T1000 (cell line): ENCODE results near the gene CAMSAP3.

Source experiments
- DNase-seq: peaks from one replicate; lab custom pipeline; 2025; ENCODE audit warnings: mixed read lengths; lab: John Stamatoyannopoulos, UW

CAMSAP3 gene

GRCh38 chr19:7650148-7650547 lies 54.5 kb downstream of the CAMSAP3 start:
- DNase-seq = no peak

- peak; percentile 68 for DNase-seq
Observed at GRCh38 chr19:7652061-7652641, 56.5 kb downstream of the CAMSAP3 start.

GRCh38 chr19:7654401-7654800 lies 58.7 kb downstream of the CAMSAP3 start:
- DNase-seq = no peak

- DNase-seq = no peak
Observed at GRCh38 chr19:7655581-7655980, 59.9 kb downstream of the CAMSAP3 start.

GRCh38 chr19:7657131-7657751 lies 61.6 kb downstream of the CAMSAP3 start:
- DNase-seq = no peak

- no peak for DNase-seq
Observed at GRCh38 chr19:7658219-7658686, 62.6 kb downstream of the CAMSAP3 start.

- DNase-seq = no peak
Observed at GRCh38 chr19:7661744-7662538, 66.3 kb downstream of the CAMSAP3 start.

GRCh38 chr19:7662657-7663056 lies 67.0 kb downstream of the CAMSAP3 start:
- no peak for DNase-seq

- DNase-seq = no peak
Observed at GRCh38 chr19:7663706-7664105, 68.0 kb downstream of the CAMSAP3 start.

GRCh38 chr19:7665076-7665475 lies 69.4 kb downstream of the CAMSAP3 start:
- no peak for DNase-seq
